Measurements from ENCODE around the gene WNT4.

DNA sequence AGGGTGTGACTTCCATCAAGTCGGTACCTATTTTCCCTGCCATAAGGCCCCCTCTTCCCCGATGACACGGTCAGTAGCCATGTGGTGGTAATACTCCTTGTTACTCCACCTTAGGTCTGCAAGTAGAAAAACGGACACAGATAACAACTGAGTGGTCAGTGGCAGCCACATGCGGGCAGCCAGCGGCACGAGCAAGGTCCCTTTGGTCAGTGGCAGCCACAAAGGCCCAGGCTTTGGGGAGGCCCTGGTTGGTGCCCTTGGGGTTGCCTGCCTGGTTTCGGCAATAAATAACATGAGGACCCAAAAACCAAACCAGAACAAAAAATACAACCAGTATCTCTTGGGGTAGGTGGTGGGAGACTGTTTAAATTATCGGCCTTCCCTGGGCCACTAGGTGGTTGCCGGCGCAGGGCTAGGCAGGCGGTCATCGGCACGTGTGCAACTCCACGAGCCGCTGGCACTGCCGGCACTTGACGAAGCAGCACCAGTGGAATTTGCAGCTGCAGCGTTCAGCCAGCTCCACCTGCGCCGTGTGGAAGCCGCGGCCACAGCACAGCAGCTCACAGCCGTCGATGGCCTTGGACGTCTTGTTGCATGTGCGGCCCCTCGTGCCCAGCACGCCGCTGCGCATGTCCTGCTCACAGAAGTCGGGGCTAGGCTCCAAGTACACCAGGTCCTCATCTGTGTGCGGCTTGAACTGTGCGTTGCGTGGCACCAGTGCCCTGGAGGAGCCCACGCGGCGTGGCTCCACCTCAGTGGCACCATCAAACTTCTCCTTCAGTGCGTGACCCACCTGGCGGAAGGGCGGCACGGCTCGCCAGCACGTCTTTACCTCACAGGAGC lies 23.1 kb downstream of the WNT4 start:
- TF ChIP-seq, protein P1, sequence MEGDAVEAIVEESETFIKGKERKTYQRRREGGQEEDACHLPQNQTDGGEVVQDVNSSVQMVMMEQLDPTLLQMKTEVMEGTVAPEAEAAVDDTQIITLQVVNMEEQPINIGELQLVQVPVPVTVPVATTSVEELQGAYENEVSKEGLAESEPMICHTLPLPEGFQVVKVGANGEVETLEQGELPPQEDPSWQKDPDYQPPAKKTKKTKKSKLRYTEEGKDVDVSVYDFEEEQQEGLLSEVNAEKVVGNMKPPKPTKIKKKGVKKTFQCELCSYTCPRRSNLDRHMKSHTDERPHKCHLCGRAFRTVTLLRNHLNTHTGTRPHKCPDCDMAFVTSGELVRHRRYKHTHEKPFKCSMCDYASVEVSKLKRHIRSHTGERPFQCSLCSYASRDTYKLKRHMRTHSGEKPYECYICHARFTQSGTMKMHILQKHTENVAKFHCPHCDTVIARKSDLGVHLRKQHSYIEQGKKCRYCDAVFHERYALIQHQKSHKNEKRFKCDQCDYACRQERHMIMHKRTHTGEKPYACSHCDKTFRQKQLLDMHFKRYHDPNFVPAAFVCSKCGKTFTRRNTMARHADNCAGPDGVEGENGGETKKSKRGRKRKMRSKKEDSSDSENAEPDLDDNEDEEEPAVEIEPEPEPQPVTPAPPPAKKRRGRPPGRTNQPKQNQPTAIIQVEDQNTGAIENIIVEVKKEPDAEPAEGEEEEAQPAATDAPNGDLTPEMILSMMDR (IDR thresholded peaks at IDR 0.05) = no peak
- TF ChIP-seq POLR2A (IDR thresholded peaks at IDR 0.05) (no peak), EP300 (IDR thresholded peaks at IDR 0.05) (no peak)
